GM23248 (cell line): ENCODE data around the gene CCDC73.

ENCODE experiments used
- EZH2 ChIP-seq: fragments of 200-600 bp; sonication (generic); IDR thresholded peaks from 2 replicates; pipeline ENCODE4 v1.6.1; 2018; ENCODE audit warnings: antibody characterized with exemption, mild to moderate bottlenecking; ENCODE audit not compliant: insufficient read depth, poor library complexity, severe bottlenecking
- EZH2phosphoT487 ChIP-seq: fragments of 200-600 bp; sonication (generic); IDR thresholded peaks from 2 replicates; pipeline ENCODE4 v1.6.1; 2018; ENCODE audit warnings: antibody characterized with exemption, moderate library complexity, mild to moderate bottlenecking, low read depth; ENCODE audit not compliant: insufficient read depth

DNA sequence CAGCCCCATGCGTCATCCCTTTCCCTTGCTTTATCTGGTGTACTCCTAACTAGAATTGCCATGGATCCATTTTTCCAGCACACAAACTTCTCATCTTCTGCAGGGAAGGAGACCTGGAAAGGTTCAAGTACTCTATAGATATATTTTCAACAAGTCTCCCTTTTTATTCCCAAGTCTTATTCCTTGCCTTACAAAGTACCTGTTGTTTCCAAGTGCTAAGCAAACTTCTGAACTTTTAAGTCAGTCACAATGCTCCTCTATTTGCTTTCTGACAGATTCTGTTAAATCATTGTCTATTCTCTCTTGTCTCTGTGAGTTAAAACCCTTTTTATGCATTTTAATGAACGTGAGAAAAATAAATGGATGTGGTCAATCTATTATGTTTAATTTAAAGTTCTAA is 20.4 kb downstream of the CCDC73 start:
- TF ChIP-seq EZH2 (no peak), EZH2phosphoT487 (no peak)
